ENCODE measurements around the gene AGAP5. TPM values are rescaled to one million over a fixed set of nuclear protein-coding genes. Genes with fewer than 3 reads are reported as not detected.
A peak's percentile ranks its signal among the peaks of the same experiment; 100 is the strongest.

AGAP5 gene
- total and polyA plus RNA-seq, 2 of the 4 experiments (the other 2 are of a cell fraction) = 1.8 to 4.1 TPM

GRCh38 chr10:73627300-73627699, 70.6 kb downstream of the AGAP5 start:
- Histone ChIP-seq H3K4me2 (ENCODE audit: low read depth, low read length) (no peak overlapping the region), H2BK15ac (ENCODE audit: low read depth, low read length) (no peak overlapping the region), H2AK5ac (ENCODE audit: low read depth, low read length) (no peak overlapping the region), H3K27me3 (ENCODE audit: control insufficient read depth, insufficient read depth, low read length) (no peaks in the 10 kb centered on the region), H3K23ac (ENCODE audit: low read depth, low read length) (no peak overlapping the region), H3K4ac (ENCODE audit: low read depth, low read length) (no peak overlapping the region), H3K4me1 (ENCODE audit: control insufficient read depth, insufficient read depth, low read length) (0 out of 2 replicates have a peak, but pooled peaks cover 1% of the 10 kb centered on the region), H4K91ac (ENCODE audit: insufficient read depth, low read depth, low read length) (no peak overlapping the region), H2BK5ac (ENCODE audit: low read depth, low read length, poor library complexity, severe bottlenecking) (no peak overlapping the region), H3K9me1 (ENCODE audit: insufficient read depth, low read length) (no peaks in the 10 kb centered on the region), H3K27ac (ENCODE audit: insufficient read depth, low read length) (no peak overlapping the region), H3K9me3 (ENCODE audit: control insufficient read depth, insufficient read depth, low read length) (no peaks in the 10 kb centered on the region), H3K56ac (ENCODE audit: extremely low read depth, insufficient read depth, low read length) (no peak overlapping the region), H3K14ac (replicated peaks; ENCODE audit: low read depth, low read length) (no peak overlapping the region), H4K8ac (ENCODE audit: low read depth in 2 of 2, low read length in 2 of 2) (no peak overlapping the region), H2AFZ (replicated peaks; ENCODE audit: low read length, poor library complexity) (no peak overlapping the region), H2BK120ac (ENCODE audit: low read depth, low read length) (no peak overlapping the region), H3K36me3 (ENCODE audit: control insufficient read depth, insufficient read depth, low read length) (no peaks in the 10 kb centered on the region), H3K9ac (ENCODE audit: low read depth, low read length) (no peak overlapping the region), H3K79me1 (ENCODE audit: low read depth in 1 of 2, low read length in 2 of 2) (peaks cover 14 to 27% of the 10 kb centered on the region in 2 experiments), H4K5ac (ENCODE audit: low read depth, low read length) (no peak overlapping the region), H2BK20ac (ENCODE audit: low read depth, low read length) (no peak overlapping the region), H3K18ac (ENCODE audit: low read depth, low read length) (no peak overlapping the region), H4K20me1 (ENCODE audit: insufficient read depth, low read length) (no peaks in the 10 kb centered on the region), H3K4me3 (ENCODE audit: insufficient read depth, low read depth, low read length) (no peak overlapping the region), H2AK9ac (replicated peaks; ENCODE audit: low read depth, low read length, poor library complexity) (peak overlapping the region; percentile 40)
- dilution Hi-C loops (cut with HindIII; ENCODE audit: low sequenced_read_pairs, unreplicated experiment) (no loop called here), intact Hi-C loops (cut with micrococcal nuclease) (no loop called here), in situ Hi-C loops (cut with MboI; ENCODE audit: low sequenced_read_pairs) (loop anchor here (25.0 kb wide), 1 partner anchor 365 kb away; the partner anchor contains the start of gene MRPS16)
- DNase-seq = no peak
- ChIA-PET POLR2A (ENCODE audit: unreplicated experiment) (no interaction called here), CTCF (interaction anchor here (1.0 kb wide), 1 partner anchor 83 kb away, joined by 3 read pairs; no protein-coding TSS in a partner anchor)
- BruUV-seq (replicated peaks) = no TSS peak
- TF ChIP-seq MAFK (IDR thresholded peaks at IDR 0.05; ENCODE audit: low read depth, low read length) (no peak), RCOR1 (IDR thresholded peaks at IDR 0.05; ENCODE audit: insufficient replicate concordance, low read length) (no peak)
- no CpG with 5 or more reads among the region's 6 CpGs for WGBS, 2 experiments (ENCODE audit: extremely low coverage in 2 of 2, insufficient read length in 1 of 2)
- ATAC-seq (ENCODE audit: low read depth) = no peak
